NCI-H82 (cell line): ENCODE data around the gene HAUS2.

Experiments
- DNase-seq: peaks from one replicate; lab custom pipeline; 2025; lab: John Stamatoyannopoulos, UW

Gene HAUS2

DNA sequence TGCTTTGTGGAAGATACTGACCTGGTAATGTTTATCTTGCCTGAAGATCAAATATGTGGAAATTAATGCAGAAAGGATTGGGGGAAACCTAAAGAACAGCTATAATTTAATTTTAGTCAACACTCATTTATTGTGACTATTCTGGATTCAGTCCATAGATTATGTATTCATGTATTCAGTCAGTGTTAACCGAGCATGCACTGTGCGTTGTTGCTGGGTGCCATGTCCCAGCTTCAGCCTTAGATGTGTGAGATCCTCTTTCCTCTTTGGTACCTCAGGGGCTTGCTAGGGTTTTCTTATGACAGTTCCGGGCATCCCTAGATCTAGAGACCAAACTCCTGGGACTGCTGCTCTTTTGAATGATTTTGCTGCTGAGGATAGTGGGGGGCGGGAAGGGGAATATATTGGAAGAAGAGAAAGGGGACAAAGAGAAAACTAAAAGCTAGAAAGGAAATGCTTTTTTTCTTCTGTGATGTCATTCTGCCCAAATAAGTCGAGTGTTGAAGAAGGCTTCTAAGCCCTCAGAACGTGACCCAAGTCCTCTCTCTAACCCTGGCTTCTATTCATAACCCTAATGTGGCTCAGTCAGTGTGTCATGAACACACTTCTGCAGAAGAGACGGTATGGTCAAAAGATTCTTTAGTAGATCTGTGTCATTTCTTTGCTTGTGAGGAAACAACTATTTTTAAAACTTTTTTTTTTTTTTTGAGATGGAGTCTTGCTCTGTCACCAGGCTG, 60.3 kb downstream of the HAUS2 start:
- no peak for DNase-seq

DNA sequence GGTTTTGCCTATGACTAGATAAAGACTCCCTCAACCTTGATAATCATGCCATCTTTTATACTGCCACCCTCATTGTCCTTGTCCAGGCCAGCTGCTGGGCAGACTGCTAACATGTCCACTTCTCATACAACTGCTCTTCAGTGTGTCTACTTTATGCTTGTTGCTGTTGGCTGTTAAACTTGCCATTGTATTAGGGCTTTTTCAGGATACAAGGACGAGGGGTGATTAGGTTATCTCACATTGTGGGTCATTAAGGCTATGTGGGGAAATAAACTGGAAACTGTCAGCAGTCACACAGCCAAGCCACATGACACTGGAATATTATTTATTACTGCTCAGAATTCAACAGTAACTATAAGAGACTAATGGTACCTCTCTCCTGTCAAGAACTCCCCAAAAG, 62.9 kb downstream of the HAUS2 start:
- DNase-seq: no peak

GRCh38 chr15:42612367-42612912, 63.8 kb downstream of the HAUS2 start:
- no peak for DNase-seq

- DNase-seq: no peak
Observed at GRCh38 chr15:42616107-42616506, 67.5 kb downstream of the HAUS2 start.
